ENCODE results near the gene DEPDC1.

The DEPDC1 gene

GRCh38 chr1:68456202-68456601, 40.7 kb downstream of the DEPDC1 start:
- TF ChIP-seq ZNF140 (tag by site-specific recombination; IDR thresholded peaks at IDR 0.05) (no peak), ZNF292 (tag by site-specific recombination; IDR thresholded peaks at IDR 0.05; ENCODE audit: borderline replicate concordance, low read depth) (no peak)
- CTCF ChIA-PET = interaction anchor here (0.6 to 1.0 kb wide), 2 partner anchors 212 to 336 kb away, joined by 3 read pairs; no protein-coding TSS in a partner anchor
- Histone ChIP-seq H3K9me3 (ENCODE audit: control insufficient read depth, insufficient read depth, low read depth, low read length) (no peaks in the 10 kb centered on the region), H3K36me3 (ENCODE audit: control insufficient read depth in 2 of 2, insufficient read depth in 1 of 2, low read length in 2 of 2) (no peaks in the 10 kb centered on the region), H3K27ac (ENCODE audit: extremely low read depth, low read depth, low read length) (no peak overlapping the region), H3K4me3 (ENCODE audit: low read depth, low read length) (no peak overlapping the region), H3K4me1 (ENCODE audit: control insufficient read depth, insufficient read depth, low read length) (no peaks in the 10 kb centered on the region)
- POLR2A ChIA-PET = no interaction called here

- Histone ChIP-seq H3K36me3 (ENCODE audit: control insufficient read depth in 2 of 2, insufficient read depth in 1 of 2, low read length in 2 of 2) (no peaks in the 10 kb centered on the region), H3K9me3 (ENCODE audit: control insufficient read depth, insufficient read depth, low read depth, low read length) (no peaks in the 10 kb centered on the region), H3K4me3 (ENCODE audit: low read depth, low read length) (no peak overlapping the region), H3K4me1 (ENCODE audit: control insufficient read depth, insufficient read depth, low read length) (no peaks in the 10 kb centered on the region), H3K27ac (ENCODE audit: extremely low read depth, low read depth, low read length) (no peak overlapping the region)
- TF ChIP-seq PRDM1 (tag by site-specific recombination; IDR thresholded peaks at IDR 0.05) (peak; percentile 73), ZNF571 (tag by site-specific recombination; IDR thresholded peaks at IDR 0.05) (no peak)
- ChIA-PET POLR2A (no interaction called here), CTCF (no interaction called here)
These were observed 42.3 kb downstream of the DEPDC1 start for GRCh38 chr1:68454534-68454933.

GRCh38 chr1:68453060-68453670, 43.7 kb downstream of the DEPDC1 start:
- Histone ChIP-seq H3K27ac (ENCODE audit: extremely low read depth, low read depth, low read length) (no peak overlapping the region), H3K9me3 (ENCODE audit: control insufficient read depth, insufficient read depth, low read depth, low read length) (no peaks in the 10 kb centered on the region), H3K36me3 (ENCODE audit: control insufficient read depth in 2 of 2, insufficient read depth in 1 of 2, low read length in 2 of 2) (no peaks in the 10 kb centered on the region), H3K4me1 (ENCODE audit: control insufficient read depth, insufficient read depth, low read length) (no peaks in the 10 kb centered on the region), H3K4me3 (ENCODE audit: low read depth, low read length) (no peak overlapping the region)
- CTCF ChIA-PET = interaction anchor here (0.9 to 1.4 kb wide), 2 partner anchors 11 to 44 kb away, joined by 3 to 7 read pairs; no protein-coding TSS in a partner anchor
- POLR2A ChIA-PET = no interaction called here
- TF ChIP-seq ZNF585B (tag by site-specific recombination; IDR thresholded peaks at IDR 0.05) (no peak), ZNF223 (tag by site-specific recombination; IDR thresholded peaks at IDR 0.05) (no peak), ZNF544 (tag by site-specific recombination; IDR thresholded peaks at IDR 0.05) (no peak), ZBTB7A (tag by site-specific recombination; IDR thresholded peaks at IDR 0.05; ENCODE audit: low read depth) (no peak), ZNF26 (tag by site-specific recombination; IDR thresholded peaks at IDR 0.05) (no peak), ZBTB26 (tag by site-specific recombination; optimal IDR thresholded peaks at IDR 0.05) (no peak), ZBTB11 (tag by site-specific recombination; conservative IDR thresholded peaks at IDR 0.05; ENCODE audit: low read depth) (no peak)

GRCh38 chr1:68449901-68450300, 47.0 kb downstream of the DEPDC1 start, which contains the start of gene RPE65:
Gene RPE65 (minus strand): TSS chr1:68449954. CDS start chr1:68449905, 49 bp downstream.
- ChIA-PET POLR2A (no interaction called here), CTCF (interaction anchor here (0.6 kb wide), 1 partner anchor 100 kb away, joined by 3 read pairs; no protein-coding TSS in a partner anchor)
- TF ChIP-seq ZNF692 (tag by site-specific recombination; IDR thresholded peaks at IDR 0.05) = 0 out of 2 replicates have a peak, but pooled peaks have one; percentile 28
- TF ChIP-seq ZBTB49 (tag by site-specific recombination; IDR thresholded peaks at IDR 0.05; ENCODE audit: low read depth) = no peak
- TF ChIP-seq ZNF350 (tag by site-specific recombination; IDR thresholded peaks at IDR 0.05) = no peak
- Histone ChIP-seq H3K27ac (ENCODE audit: extremely low read depth, low read depth, low read length) (no peak within 1 kb of the TSS), H3K9me3 (ENCODE audit: control insufficient read depth, insufficient read depth, low read depth, low read length) (no peaks in the 10 kb centered on the region), H3K4me3 (ENCODE audit: low read depth, low read length) (no peak within 1 kb of the TSS), H3K4me1 (ENCODE audit: control insufficient read depth, insufficient read depth, low read length) (no peaks in the 10 kb centered on the region), H3K36me3 (ENCODE audit: control insufficient read depth in 2 of 2, insufficient read depth in 1 of 2, low read length in 2 of 2) (no peaks in the 10 kb centered on the region)

Measured in HEK293 (cell line).